HCT116 (cell line): ENCODE data around the gene CRY2. TPM values are rescaled to one million over a fixed set of nuclear protein-coding genes. Genes with fewer than 3 reads are reported as not detected.

ENCODE experiments used
- ATAC-seq: fragments of 200-7000 bp; cut with Tn5 transposase; 2 replicates; pipeline ENCODE4 v1.9.1; 2020; ENCODE audit warnings: mild to moderate bottlenecking, moderate library complexity
- BruUV-seq: library from RNA; stranded (reverse); fragments of 400-500 nt; replicated peaks from 2 replicates; lab custom pipeline; 2021; lab: Mats Ljungman, UMichigan
- CTCF ChIA-PET: fragments of 300-600 bp; sonication (Branson Sonifier 250); formaldehyde crosslinking; loops from one replicate; lab custom pipeline; 2021; ENCODE audit warnings: antibody characterized with exemption; lab: Charles Lee
- POLR2A ChIA-PET: fragments of 300-600, 350-600 bp; sonication (Branson Sonifier 250); formaldehyde crosslinking; loops from one replicate; lab custom pipeline; 2021; ENCODE audit warnings: antibody characterized with exemption; lab: Charles Lee
- RAD21 ChIA-PET, 2 experiments: fragments of 300-600 bp; sonication (Branson Sonifier 250); formaldehyde crosslinking; loops; one replicate each; lab custom pipeline; 2023; ENCODE audit warnings: low total read pairs in 2 of 2; ENCODE audit not compliant: uncharacterized antibody in 2 of 2, unreplicated experiment in 2 of 2, low non-redundant PET in 1 of 2; lab: Charles Lee
- DNase-seq: peaks from one replicate; pipeline ENCODE4 v3.0.0-alpha.2; 2010; ENCODE audit warnings: low read depth, low spot score
- H2AFZ ChIP-seq: fragments of 200-600 bp; shearing (Covaris generic), sonication (generic); 2 replicates; pipeline ENCODE4 v1.6.1; 2017; ENCODE audit warnings: low read depth, mixed run types, mixed read lengths, antibody characterized with exemption, low read length; ENCODE audit not compliant: poor library complexity, severe bottlenecking
- H3K27ac ChIP-seq: 2 replicates; pipeline ENCODE4 v1.5.1; 2012; ENCODE audit warnings: low read depth, low read length
- H3K27me3 ChIP-seq: fragments of 200-600 bp; sonication (generic); 2 replicates; pipeline ENCODE4 v1.6.1; 2016; ENCODE audit warnings: mixed run types, low read length, mixed read lengths; ENCODE audit not compliant: insufficient read depth
- H3K36me3 ChIP-seq, 2 experiments: fragments of 200-500 bp in 1 of 2; fragments of 200-600 bp in 1 of 2; sonication (Bioruptor generic) in 1 of 2; sonication (generic) in 1 of 2; 2 replicates each; pipeline versions ENCODE4 v1.5.1 to v1.6.1; 2014 to 2016; ENCODE audit warnings: low read length in 2 of 2, inconsistent platforms in 1 of 2, mixed read lengths in 1 of 2, mixed run types in 1 of 2; ENCODE audit not compliant: insufficient read depth in 2 of 2, control insufficient read depth in 1 of 2
- H3K4me1 ChIP-seq, 2 experiments: fragments of 200-600 bp in 1 of 2; sonication (generic) in 1 of 2; 2 replicates each; pipeline versions ENCODE4 v1.5.1 to v1.6.1; 2012 to 2017; ENCODE audit warnings: low read length in 2 of 2, inconsistent platforms in 1 of 2, mild to moderate bottlenecking in 1 of 2, mixed read lengths in 1 of 2, mixed run types in 1 of 2, moderate library complexity in 1 of 2; ENCODE audit not compliant: insufficient read depth in 2 of 2, control insufficient read depth in 1 of 2
- H3K4me2 ChIP-seq: fragments of 200-600 bp; sonication (generic); 2 replicates; pipeline ENCODE4 v1.6.1; 2017; ENCODE audit warnings: mixed run types, low read length, mixed read lengths
- H3K4me3 ChIP-seq, 2 experiments: fragments of 200-600 bp in 1 of 2; sonication (generic) in 1 of 2; replicated peaks in 1 of 2; 2 replicates each; pipeline ENCODE4 v1.5.1; 2011 to 2016; ENCODE audit warnings: low read length in 2 of 2, control low read depth in 1 of 2, low read depth in 1 of 2, mild to moderate bottlenecking in 1 of 2, mixed read lengths in 1 of 2, mixed run types in 1 of 2
- H3K79me2 ChIP-seq: fragments of 200-600 bp; sonication (generic); 2 replicates; pipeline ENCODE4 v1.6.1; 2017; ENCODE audit warnings: mild to moderate bottlenecking, mixed run types, low read length, moderate library complexity, mixed read lengths; ENCODE audit not compliant: insufficient read depth
- H3K9ac ChIP-seq: fragments of 200-600 bp; sonication (generic); 2 replicates; pipeline ENCODE4 v1.6.1; 2016; ENCODE audit warnings: low read length, mixed read lengths
- H3K9me2 ChIP-seq: fragments of 200-600 bp; sonication (generic), shearing (Covaris generic); 2 replicates; pipeline ENCODE4 v1.6.1; 2017; ENCODE audit warnings: mixed run types, mild to moderate bottlenecking, moderate library complexity; ENCODE audit not compliant: insufficient read depth
- H3K9me3 ChIP-seq, 2 experiments: fragments of 200-500 bp in 1 of 2; fragments of 200-600 bp in 1 of 2; sonication (Bioruptor generic) in 1 of 2; sonication (generic) in 1 of 2; 2 replicates each; pipeline ENCODE4 v1.6.1; 2014 to 2017; ENCODE audit warnings: low read length in 2 of 2, mixed read lengths in 2 of 2, inconsistent platforms in 1 of 2, low read depth in 1 of 2, mild to moderate bottlenecking in 1 of 2, mixed run types in 1 of 2, moderate library complexity in 1 of 2; ENCODE audit not compliant: control insufficient read depth in 1 of 2, insufficient read depth in 1 of 2
- H4K20me1 ChIP-seq: fragments of 200-600 bp; sonication (generic), shearing (Covaris generic); 2 replicates; pipeline ENCODE4 v1.6.1; 2017; ENCODE audit warnings: mixed run types, mild to moderate bottlenecking, moderate library complexity; ENCODE audit not compliant: insufficient read depth
- CEBPB ChIP-seq: IDR thresholded peaks from 2 replicates; pipeline ENCODE4 v1.6.1; 2012; ENCODE audit warnings: low read depth
- ELF1 ChIP-seq: IDR thresholded peaks from 2 replicates; pipeline ENCODE4 v1.6.1; 2012; ENCODE audit warnings: low read depth, borderline replicate concordance
- EZH2 ChIP-seq: fragments of 200-600 bp; sonication (generic); IDR thresholded peaks from 2 replicates; pipeline ENCODE4 v1.6.1; 2017; ENCODE audit warnings: antibody characterized with exemption, mixed run types
- MAX ChIP-seq: IDR thresholded peaks from 2 replicates; pipeline ENCODE4 v1.6.1; 2012
- POLR2A ChIP-seq: IDR thresholded peaks from 2 replicates; pipeline ENCODE4 v1.7.0; 2011; ENCODE audit warnings: borderline replicate concordance; ENCODE audit not compliant: insufficient read depth, insufficient read length; ENCODE audit errors: extremely low read depth
- POLR2AphosphoS5 ChIP-seq: IDR thresholded peaks from 2 replicates; pipeline ENCODE4 v1.6.1; 2011; ENCODE audit warnings: mild to moderate bottlenecking, low read depth, low read length, moderate library complexity
- RAD21 ChIP-seq: IDR thresholded peaks from 2 replicates; pipeline ENCODE4 v1.6.1; 2012; ENCODE audit warnings: low read depth, mild to moderate bottlenecking
- REST ChIP-seq: IDR thresholded peaks from 2 replicates; pipeline ENCODE4 v1.6.1; 2012; ENCODE audit warnings: low read depth
- SIN3A ChIP-seq: IDR thresholded peaks from 2 replicates; pipeline ENCODE4 v1.6.1; 2012; ENCODE audit warnings: low read depth
- SP1 ChIP-seq: IDR thresholded peaks from 2 replicates; pipeline ENCODE4 v1.6.1; 2012; ENCODE audit warnings: low read depth
- SRF ChIP-seq: IDR thresholded peaks from 2 replicates; pipeline ENCODE4 v1.6.1; 2012; ENCODE audit warnings: low read depth
- TCF7L2 ChIP-seq: IDR thresholded peaks from 2 replicates; pipeline ENCODE4 v1.7.0; 2011; ENCODE audit warnings: borderline replicate concordance, inconsistent platforms; ENCODE audit not compliant: insufficient read depth, insufficient read length; ENCODE audit errors: extremely low read depth
- YY1 ChIP-seq: IDR thresholded peaks from 2 replicates; pipeline ENCODE4 v1.6.1; 2011; ENCODE audit warnings: low read length, low read depth, moderate library complexity, mild to moderate bottlenecking; ENCODE audit not compliant: insufficient replicate concordance; ENCODE audit errors: extremely low read depth
- intact Hi-C: fragments of 100-400 bp; cut with micrococcal nuclease; formaldehyde crosslinking; loops from 2 replicates; pipeline ENCODE4 v1.10.0; 2022
- total RNA-seq: library from RNA; stranded (reverse); gene quantifications from one replicate; pipeline ENCODE4 v1.2.1, GENCODE V29; 2021; ENCODE audit not compliant: unreplicated experiment
- TF ChIP-seq, protein P1 (sequence below): IDR thresholded peaks from 2 replicates; pipeline ENCODE4 v1.6.1; 2012

CRY2 gene
- total RNA-seq, 1 experiment from 2014 or later = 18.0 TPM

DNA sequence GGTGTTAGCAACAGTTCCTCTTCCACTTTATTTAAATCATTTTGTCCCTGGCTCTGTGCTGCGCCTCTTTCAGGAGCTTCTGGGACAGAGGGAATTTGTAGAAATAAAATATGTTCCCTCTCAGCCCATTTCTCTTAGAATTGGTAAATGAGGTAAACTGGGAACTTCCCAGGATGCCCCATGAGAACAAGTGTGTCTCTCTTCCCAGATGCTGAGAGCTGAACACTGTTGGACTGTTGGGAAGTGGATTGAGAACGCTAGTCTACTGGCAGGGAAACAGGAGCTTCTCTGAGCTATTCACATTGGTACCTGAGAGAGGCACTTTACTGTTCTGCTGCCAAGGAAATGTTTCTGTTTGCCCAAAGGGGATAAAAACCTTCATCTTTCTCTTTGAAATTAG, 4.0 kb downstream of the CRY2 start:
- POLR2A ChIA-PET = no interaction called here
- no TSS peak for BruUV-seq
- H2AFZ ChIP-seq = no peak overlapping the region
- no peaks in the 10 kb centered on the region for H4K20me1 ChIP-seq
- H3K79me2 ChIP-seq = peaks cover 34% of the 10 kb centered on the region
- intact Hi-C loops = no loop called here
- no peak overlapping the region for H3K9ac ChIP-seq
- DNase-seq = no peak
- TF ChIP-seq CEBPB (no peak), SP1 (no peak), RAD21 (no peak), SIN3A (no peak), YY1 (no peak), POLR2A (no peak)
- TF ChIP-seq, all 23 proteins: peak for 0
- Histone ChIP-seq H3K4me1 (peaks cover 2 to 16% of the 10 kb centered on the region in 2 experiments; a peak in 3 of 4 replicates), H3K9me3 (no peaks in the 10 kb centered on the region), H3K9me2 (no peaks in the 10 kb centered on the region), H3K4me2 (no peak overlapping the region), H3K27ac (no peak overlapping the region), H3K4me3 (no peak overlapping the region), H3K36me3 (peaks cover 0 to 2% of the 10 kb centered on the region in 2 experiments; a peak in 1 of 4 replicates), H3K27me3 (no peaks in the 10 kb centered on the region)
- ChIA-PET RAD21 (no interaction called here), CTCF (interaction anchor here (2.0 kb wide), 1 partner anchor 22 kb away, joined by 6 read pairs; no protein-coding TSS in a partner anchor)
- no peak for ATAC-seq

DNA sequence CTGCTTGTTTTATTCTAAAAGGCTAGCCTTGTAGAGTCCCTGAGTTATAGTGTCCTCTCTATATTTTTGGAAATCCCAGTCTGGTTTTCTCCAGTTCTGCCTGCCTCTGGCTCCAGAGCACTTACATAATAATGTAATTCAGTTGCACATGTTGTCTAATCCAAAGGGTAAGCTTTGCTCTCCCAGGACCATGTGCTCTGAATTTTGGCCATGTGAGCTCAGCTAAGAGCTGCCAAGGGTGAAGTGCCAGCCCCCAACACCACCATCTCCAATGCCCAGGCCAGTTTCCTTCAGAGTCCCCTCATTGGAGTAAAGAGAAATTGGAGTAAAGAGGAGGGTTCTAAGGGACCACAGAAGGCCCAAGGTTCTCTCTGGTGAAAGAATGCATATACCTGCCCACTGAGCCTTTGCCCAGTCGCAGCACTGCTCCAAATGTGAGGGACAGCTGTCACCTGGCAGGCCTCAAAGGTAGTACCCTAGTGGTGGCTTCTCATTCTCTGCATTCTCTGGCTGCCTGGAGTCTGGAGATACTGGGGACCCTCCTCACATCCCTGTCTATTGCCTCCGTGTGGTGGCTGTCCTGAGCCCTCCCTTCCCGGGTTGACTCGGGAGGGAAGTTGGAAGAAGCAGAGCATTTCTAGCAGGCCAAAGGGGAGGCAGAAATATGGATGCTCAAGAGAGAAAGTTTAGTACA, 4.9 kb downstream of the CRY2 start:
- CTCF ChIA-PET = interaction anchor here (2.0 kb wide), 1 partner anchor 21 kb away, joined by 6 read pairs; no protein-coding TSS in a partner anchor
- intact Hi-C loops = no loop called here
- H3K9ac ChIP-seq = no peak overlapping the region

More for the DNA sequence above, 4.9 kb downstream of the CRY2 start:
- H4K20me1 ChIP-seq = no peaks in the 10 kb centered on the region
- no TSS peak for BruUV-seq
- ChIA-PET RAD21 (no interaction called here), POLR2A (no interaction called here)
- no peak overlapping the region for H3K4me2 ChIP-seq
- peaks cover 2 to 9% of the 10 kb centered on the region in 2 experiments; a peak in 3 of 4 replicates for H3K4me1 ChIP-seq
- H3K27me3 ChIP-seq = no peaks in the 10 kb centered on the region
- H3K36me3 ChIP-seq = peaks cover 0 to 5% of the 10 kb centered on the region in 2 experiments; a peak in 2 of 4 replicates
- no peak overlapping the region for H2AFZ ChIP-seq
- H3K27ac ChIP-seq = no peak overlapping the region
- H3K9me3 ChIP-seq = no peaks in the 10 kb centered on the region
- TF ChIP-seq, protein P1, sequence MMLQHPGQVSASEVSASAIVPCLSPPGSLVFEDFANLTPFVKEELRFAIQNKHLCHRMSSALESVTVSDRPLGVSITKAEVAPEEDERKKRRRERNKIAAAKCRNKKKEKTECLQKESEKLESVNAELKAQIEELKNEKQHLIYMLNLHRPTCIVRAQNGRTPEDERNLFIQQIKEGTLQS = no peak
- TF ChIP-seq YY1 (no peak), SRF (no peak), TCF7L2 (no peak), ELF1 (no peak), REST (no peak), EZH2 (no peak), POLR2AphosphoS5 (no peak), POLR2A (no peak), MAX (no peak)
- no peak for DNase-seq
- H3K9me2 ChIP-seq = no peaks in the 10 kb centered on the region
- ATAC-seq = no peak
- peaks cover 34% of the 10 kb centered on the region for H3K79me2 ChIP-seq
- no peak overlapping the region for H3K4me3 ChIP-seq
